SK-N-DZ (cell line): ENCODE results near the gene TEC. TPM values are rescaled to one million over a fixed set of nuclear protein-coding genes. Genes with fewer than 3 reads are reported as not detected.
"Not testable (repeated sequence)": the region's sequence is repeated elsewhere in the genome, so short reads cannot be mapped to it uniquely, and the experiment has no call there.

ENCODE experiments used
- DNase-seq: peaks from one replicate; pipeline ENCODE4 v3.0.0-alpha.2; 2015; ENCODE audit warnings: low spot score
- polyA plus RNA-seq, 2 experiments: library from polyadenylated mRNA; depleted of rRNA; stranded (reverse); fragments of >200 nt; gene quantifications; 2 replicates each; pipeline ENCODE4 v1.2.3, GENCODE V29; 2014

The TEC gene
- not detected in 2 replicates for polyA plus RNA-seq (2014; cell fraction: cytosol; rRNA removed)
- not detected in 2 replicates for polyA plus RNA-seq (2014; cell fraction: nucleus; rRNA removed)

- DNase-seq, result peak; percentile 13
Measured at GRCh38 chr4:48268956-48269860, at the start of gene TEC. Gene TEC, minus strand, starts transcription at chr4:48269838. Its CDS starts 41,224 bp downstream, at chr4:48228614.

GRCh38 chr4:48315728-48316630, 46.3 kb upstream of the TEC start:
- peak; percentile 62 for DNase-seq

- not testable (repeated sequence) for DNase-seq
Measured at GRCh38 chr4:48314746-48315145, 45.1 kb upstream of the TEC start.

GRCh38 chr4:48311896-48312295, 42.3 kb upstream of the TEC start:
- DNase-seq, result no peak

- DNase-seq, result no peak
Measured at GRCh38 chr4:48308901-48309300, 39.3 kb upstream of the TEC start.

GRCh38 chr4:48307528-48307927, 37.9 kb upstream of the TEC start:
- no peak for DNase-seq

GRCh38 chr4:48305508-48305907, 35.9 kb upstream of the TEC start:
- DNase-seq, result no peak

GRCh38 chr4:48300004-48300403, 30.4 kb upstream of the TEC start:
- DNase-seq, result no peak

GRCh38 chr4:48299560-48299959, 29.9 kb upstream of the TEC start:
- no peak for DNase-seq

- no peak for DNase-seq
Measured at GRCh38 chr4:48297256-48297846, 27.7 kb upstream of the TEC start.

GRCh38 chr4:48296365-48296764, 26.7 kb upstream of the TEC start:
- no peak for DNase-seq

- DNase-seq, result no peak
Measured at GRCh38 chr4:48295116-48295515, 25.5 kb upstream of the TEC start.

GRCh38 chr4:48292218-48292790, 22.7 kb upstream of the TEC start:
- not testable (repeated sequence) for DNase-seq

- no peak for DNase-seq
Measured at GRCh38 chr4:48290146-48290772, 20.6 kb upstream of the TEC start.

GRCh38 chr4:48286060-48286459, 16.4 kb upstream of the TEC start:
- DNase-seq, result not testable (repeated sequence)

GRCh38 chr4:48285640-48286039, 16.0 kb upstream of the TEC start:
- not testable (repeated sequence) for DNase-seq

GRCh38 chr4:48275686-48276085, 6.0 kb upstream of the TEC start:
- no peak for DNase-seq

- DNase-seq, result no peak
Measured at GRCh38 chr4:48275247-48275646, 5.6 kb upstream of the TEC start.

GRCh38 chr4:48271626-48272025, 2.0 kb upstream of the TEC start:
- DNase-seq, result no peak

GRCh38 chr4:48270951-48271473, 1.4 kb upstream of the TEC start:
- DNase-seq, result no peak

- DNase-seq, result no peak
Measured at GRCh38 chr4:48270523-48270897, 872 bp upstream of the TEC start.
